GM12891 (cell line): Measurements from ENCODE around the gene CREBRF.

Source experiments
- POLR2A ChIP-seq: IDR thresholded peaks from 2 replicates; pipeline ENCODE4 v1.6.1; 2011; ENCODE audit warnings: low read depth, low read length, control low read depth
- POLR2AphosphoS5 ChIP-seq: IDR thresholded peaks from 2 replicates; pipeline ENCODE4 v1.6.1; 2011; ENCODE audit warnings: low read depth, low read length, control low read depth
- TAF1 ChIP-seq: IDR thresholded peaks from 2 replicates; pipeline ENCODE4 v1.6.1; 2011; ENCODE audit warnings: low read depth, low read length, control low read depth

DNA sequence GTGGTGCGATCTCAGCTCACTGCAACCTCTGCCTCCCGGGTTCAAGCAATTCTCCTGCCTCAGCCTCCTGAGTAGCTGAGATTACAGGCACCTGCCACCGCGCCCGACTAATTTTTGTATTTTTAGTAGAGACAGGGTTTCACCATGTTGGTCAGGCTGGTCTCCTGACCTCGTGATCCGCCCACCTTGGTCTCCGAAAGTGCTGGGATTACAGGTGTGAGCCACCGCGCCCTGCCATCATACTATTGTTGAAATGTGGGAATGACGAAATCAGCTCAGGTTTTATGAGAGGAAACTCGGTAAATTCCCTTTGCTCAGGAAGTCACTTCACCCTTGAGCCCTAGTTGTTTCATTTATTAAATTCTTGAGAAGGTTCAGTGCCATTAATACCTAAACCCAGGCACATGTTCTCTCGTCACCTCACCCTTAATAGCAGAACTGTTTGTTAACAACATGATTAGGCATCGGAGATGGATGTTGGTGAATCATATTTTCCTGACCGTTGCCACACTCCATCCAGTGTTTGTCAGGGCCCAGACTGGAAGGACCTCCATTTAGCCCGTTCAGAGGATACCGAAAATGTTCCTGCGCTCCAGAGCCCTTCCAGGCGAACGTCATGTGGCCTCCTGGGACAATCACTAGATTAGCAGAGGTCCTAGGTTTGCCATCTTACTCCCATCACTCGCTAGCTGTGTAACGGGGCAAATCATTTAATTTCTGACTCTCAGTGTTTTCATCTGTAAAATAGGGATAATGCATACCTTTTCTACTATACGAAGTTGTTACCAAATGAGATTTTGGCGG is 20.0 kb upstream of the CREBRF start:
- no peak for TF ChIP-seq POLR2A
- TF ChIP-seq POLR2AphosphoS5, result 0 out of 2 replicates have a peak, but pooled peaks have one; percentile 14
- 0 out of 2 replicates have a peak, but pooled peaks have one; percentile 32 for TF ChIP-seq TAF1
